DOHH2 (cell line): ENCODE results near the gene PHKA2.

Source experiments
- CTCF ChIP-seq: fragments of 200-600 bp; sonication (generic); IDR thresholded peaks from one replicate; pipeline ENCODE4 v1.5.1; 2014; ENCODE audit warnings: antibody characterized with exemption, mild to moderate bottlenecking, low read depth, low read length; ENCODE audit not compliant: poor library complexity, severe bottlenecking
- EZH2phosphoT487 ChIP-seq: fragments of 200-600 bp; sonication (generic); IDR thresholded peaks from 2 replicates; pipeline ENCODE4 v1.6.1; 2017; ENCODE audit warnings: borderline replicate concordance, mild to moderate bottlenecking, antibody characterized with exemption, low read length, moderate library complexity, mixed read lengths

- no peak for TF ChIP-seq CTCF
- no peak for TF ChIP-seq EZH2phosphoT487
These were observed 1.2 kb upstream of the PHKA2 start for GRCh38 chrX:18985186-18985435.
